Measurements from ENCODE around the gene ADGRD2.

The ADGRD2 gene

DNA sequence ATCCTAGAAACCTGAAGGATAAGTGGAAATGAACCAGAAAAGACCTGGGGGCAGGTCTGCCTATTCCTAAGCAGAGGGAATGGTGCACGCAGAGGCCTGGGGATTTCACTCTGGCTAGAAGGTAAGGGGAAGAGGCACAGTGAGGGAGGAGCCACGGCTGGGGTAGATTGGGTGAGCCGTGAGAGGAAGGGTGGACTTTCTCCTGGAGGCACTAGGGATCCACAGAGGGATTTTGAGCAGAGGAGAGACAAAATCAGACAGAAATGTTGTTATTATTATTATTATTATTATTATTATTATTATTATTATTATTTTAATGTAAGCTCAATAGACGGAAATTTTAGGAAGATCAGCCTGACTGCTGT is 3.0 kb upstream of the ADGRD2 start:
- Mint-ChIP-seq H3K36me3 (ENCODE audit: low read depth) (no peaks in the 10 kb centered on the region), H3K9me3 (no peaks in the 10 kb centered on the region), H3K4me3 (no peak overlapping the region), H3K27ac (no peak overlapping the region), H3K27me3 (peaks cover 34% of the 10 kb centered on the region), H3K4me1 (no peaks in the 10 kb centered on the region)
- DNase-seq (no peak), ATAC-seq (no peak)

GRCh38 chr9:124448019-124448418 is 2.2 kb upstream of the ADGRD2 start:
- Mint-ChIP-seq H3K27ac (no peak overlapping the region), H3K4me1 (no peaks in the 10 kb centered on the region), H3K36me3 (ENCODE audit: low read depth) (no peaks in the 10 kb centered on the region), H3K9me3 (no peaks in the 10 kb centered on the region), H3K27me3 (peaks cover 36% of the 10 kb centered on the region), H3K4me3 (no peak overlapping the region)
- no peak for ATAC-seq
- no peak for DNase-seq

DNA sequence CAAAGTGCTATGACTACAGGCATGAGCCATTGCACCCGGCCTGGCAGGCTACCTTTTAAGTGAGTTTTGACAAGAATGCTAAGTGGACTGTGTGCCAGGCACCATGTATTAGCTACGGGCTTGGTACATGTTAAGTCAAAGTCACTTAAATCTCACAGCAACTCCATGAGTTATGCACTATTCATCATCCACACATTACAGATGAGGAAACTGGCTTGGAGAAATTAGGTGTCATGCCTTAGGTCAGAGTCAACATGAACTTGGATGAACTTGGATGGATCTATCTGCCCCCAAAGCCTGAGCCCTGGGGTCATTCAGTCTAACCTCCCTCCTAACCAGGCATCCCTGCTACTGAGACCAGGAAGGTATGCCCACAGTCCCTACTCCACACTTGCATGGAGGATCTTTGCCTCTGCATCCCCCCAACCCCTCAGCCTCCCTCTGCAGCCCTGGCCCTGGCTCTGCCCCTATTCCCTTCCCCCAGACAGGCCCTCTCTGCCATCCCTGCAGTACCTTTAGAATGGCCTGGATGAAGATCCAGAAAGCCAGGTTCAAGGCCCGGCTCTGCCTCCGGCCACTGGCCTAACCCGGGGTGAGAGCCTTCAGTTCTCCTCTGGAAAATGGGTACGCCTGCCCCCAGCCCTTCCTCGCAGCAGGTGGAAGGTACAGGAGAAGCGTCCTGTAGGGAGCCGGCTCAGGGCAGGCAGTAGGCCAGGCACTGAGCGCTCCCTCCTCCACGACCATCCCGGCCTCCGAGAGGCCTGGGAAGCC is 685 bp upstream of the ADGRD2 start:
- no peak overlapping the region for H3K4me3 Mint-ChIP-seq
- no peak overlapping the region for H3K27ac Mint-ChIP-seq
- no peaks in the 10 kb centered on the region for H3K36me3 Mint-ChIP-seq (ENCODE audit: low read depth)
- peaks cover 32% of the 10 kb centered on the region for H3K27me3 Mint-ChIP-seq
- no peaks in the 10 kb centered on the region for H3K4me1 Mint-ChIP-seq
- no peak for DNase-seq
- H3K9me3 Mint-ChIP-seq = no peaks in the 10 kb centered on the region
- ATAC-seq = no peak

DNA sequence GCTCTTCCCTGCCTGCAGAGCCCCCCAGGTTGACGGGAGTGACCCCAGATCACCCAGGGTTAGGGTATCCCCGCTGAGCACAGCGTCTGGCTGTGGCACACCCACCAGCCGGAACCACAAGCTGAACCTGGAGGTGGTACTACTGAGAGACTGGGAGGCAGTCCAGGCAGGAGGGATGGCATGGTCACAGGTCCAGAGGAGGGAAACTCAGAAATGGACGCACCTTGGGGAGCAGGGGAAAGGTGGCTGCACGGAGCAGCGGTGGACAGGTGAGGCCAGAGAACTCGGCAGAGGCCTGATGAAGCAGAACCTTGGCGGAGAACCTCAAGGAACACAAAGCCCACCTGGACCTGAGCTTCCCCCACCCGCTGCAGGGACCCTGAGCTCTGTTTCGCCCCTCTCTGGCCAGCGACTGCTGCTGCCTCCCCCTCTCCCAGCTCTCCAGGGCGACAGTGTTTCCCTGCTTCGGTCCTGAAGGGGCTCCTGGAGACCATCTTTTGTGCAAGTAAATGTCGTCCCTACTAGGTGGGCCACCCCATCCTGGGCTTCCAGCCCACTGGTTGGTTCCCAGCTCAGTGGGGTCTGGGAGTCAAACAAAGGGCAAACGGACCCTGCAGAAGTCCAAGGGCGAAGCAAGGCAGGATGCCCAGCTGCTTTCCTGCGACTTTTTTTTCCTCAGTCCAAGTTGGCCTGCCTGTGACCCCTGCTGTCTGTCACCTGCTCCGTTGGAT is 845 bp downstream of the ADGRD2 start:
- no peak overlapping the region for H3K27ac Mint-ChIP-seq
- no peak for ATAC-seq
- DNase-seq = no peak
- no peaks in the 10 kb centered on the region for H3K9me3 Mint-ChIP-seq
- no peaks in the 10 kb centered on the region for H3K36me3 Mint-ChIP-seq (ENCODE audit: low read depth)
- H3K4me3 Mint-ChIP-seq = no peak overlapping the region
- peaks cover 34% of the 10 kb centered on the region for H3K27me3 Mint-ChIP-seq
- no peaks in the 10 kb centered on the region for H3K4me1 Mint-ChIP-seq

- H3K36me3 Mint-ChIP-seq (ENCODE audit: low read depth) = no peaks in the 10 kb centered on the region
- no peak overlapping the region for H3K4me3 Mint-ChIP-seq
- no peaks in the 10 kb centered on the region for H3K4me1 Mint-ChIP-seq
- ATAC-seq (no peak), DNase-seq (no peak)
- no peaks in the 10 kb centered on the region for H3K9me3 Mint-ChIP-seq
- peaks cover 34% of the 10 kb centered on the region for H3K27me3 Mint-ChIP-seq
- H3K27ac Mint-ChIP-seq = no peak overlapping the region
These were observed 2.1 kb downstream of the ADGRD2 start for GRCh38 chr9:124452326-124452725.

DNA sequence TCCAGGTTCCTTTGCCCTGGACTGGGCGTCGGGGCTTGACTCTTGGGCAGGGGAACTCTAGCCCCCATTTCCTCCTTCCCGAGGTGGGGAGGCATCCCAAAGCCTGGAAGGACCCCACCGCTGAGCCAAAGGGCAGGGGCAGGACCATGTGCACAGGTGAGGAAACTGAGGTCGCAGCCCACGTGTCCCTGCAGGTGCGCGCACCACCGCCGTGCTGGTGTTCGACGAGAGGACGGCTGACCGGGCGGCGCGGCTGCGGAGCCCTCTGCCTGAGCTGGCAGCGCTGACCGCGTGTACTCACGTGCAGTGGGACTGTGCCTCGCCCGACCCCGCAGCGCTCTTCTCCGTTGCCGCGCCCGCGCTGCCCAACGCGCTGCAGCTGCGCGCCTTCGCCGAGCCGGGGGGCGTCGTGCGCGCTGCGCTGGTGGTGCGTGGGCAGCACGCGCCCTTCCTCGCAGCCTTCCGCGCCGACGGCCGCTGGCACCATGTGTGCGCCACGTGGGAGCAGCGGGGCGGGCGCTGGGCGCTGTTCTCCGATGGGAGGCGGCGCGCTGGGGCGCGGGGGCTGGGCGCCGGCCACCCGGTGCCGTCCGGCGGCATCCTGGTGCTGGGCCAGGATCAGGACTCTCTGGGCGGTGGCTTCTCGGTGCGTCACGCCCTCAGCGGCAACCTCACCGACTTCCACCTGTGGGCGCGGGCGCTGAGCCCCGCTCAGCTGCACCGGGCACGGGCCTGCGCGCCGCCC is 2.8 kb downstream of the ADGRD2 start:
- no peak for ATAC-seq

GRCh38 chr9:124453586-124454191 is 3.4 kb downstream of the ADGRD2 start:
- DNase-seq = no peak
- no peak for ATAC-seq
- no peak overlapping the region for H3K27ac Mint-ChIP-seq
- H3K36me3 Mint-ChIP-seq (ENCODE audit: low read depth) = no peaks in the 10 kb centered on the region
- H3K4me1 Mint-ChIP-seq = no peaks in the 10 kb centered on the region
- no peaks in the 10 kb centered on the region for H3K9me3 Mint-ChIP-seq
- peaks cover 34% of the 10 kb centered on the region for H3K27me3 Mint-ChIP-seq
- H3K4me3 Mint-ChIP-seq = no peak overlapping the region

More for the DNA sequence above, 2.8 kb downstream of the ADGRD2 start:
- Mint-ChIP-seq H3K27ac (no peak overlapping the region), H3K27me3 (peaks cover 34% of the 10 kb centered on the region), H3K4me3 (no peak overlapping the region), H3K9me3 (no peaks in the 10 kb centered on the region), H3K36me3 (ENCODE audit: low read depth) (no peaks in the 10 kb centered on the region), H3K4me1 (no peaks in the 10 kb centered on the region)
- no peak for DNase-seq

DNA sequence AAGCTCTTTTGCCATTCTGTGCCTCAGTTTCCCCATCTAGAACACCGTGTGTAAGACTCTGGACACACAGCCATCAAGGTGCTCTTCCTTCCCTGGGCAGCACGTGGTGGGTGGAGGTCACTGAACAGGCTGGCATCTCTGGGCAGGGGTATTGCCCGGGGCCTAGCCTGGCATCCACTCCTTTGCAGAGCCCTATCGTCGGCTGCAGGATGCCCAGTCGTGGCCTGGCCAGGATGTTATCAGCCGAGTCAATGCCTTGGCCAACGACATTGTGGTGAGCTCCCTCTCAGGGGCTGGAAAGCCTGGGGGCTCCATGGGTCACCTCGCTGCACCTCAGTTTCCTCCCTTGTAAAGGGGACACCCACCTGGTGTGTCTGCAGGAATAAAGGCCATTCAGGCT is 4.0 kb downstream of the ADGRD2 start:
- no peaks in the 10 kb centered on the region for H3K36me3 Mint-ChIP-seq (ENCODE audit: low read depth)
- H3K9me3 Mint-ChIP-seq = no peaks in the 10 kb centered on the region
- H3K4me3 Mint-ChIP-seq = no peak overlapping the region
- H3K27ac Mint-ChIP-seq = no peak overlapping the region
- ATAC-seq (no peak), DNase-seq (no peak)
- H3K4me1 Mint-ChIP-seq = no peaks in the 10 kb centered on the region
- H3K27me3 Mint-ChIP-seq = peaks cover 34% of the 10 kb centered on the region

DNA sequence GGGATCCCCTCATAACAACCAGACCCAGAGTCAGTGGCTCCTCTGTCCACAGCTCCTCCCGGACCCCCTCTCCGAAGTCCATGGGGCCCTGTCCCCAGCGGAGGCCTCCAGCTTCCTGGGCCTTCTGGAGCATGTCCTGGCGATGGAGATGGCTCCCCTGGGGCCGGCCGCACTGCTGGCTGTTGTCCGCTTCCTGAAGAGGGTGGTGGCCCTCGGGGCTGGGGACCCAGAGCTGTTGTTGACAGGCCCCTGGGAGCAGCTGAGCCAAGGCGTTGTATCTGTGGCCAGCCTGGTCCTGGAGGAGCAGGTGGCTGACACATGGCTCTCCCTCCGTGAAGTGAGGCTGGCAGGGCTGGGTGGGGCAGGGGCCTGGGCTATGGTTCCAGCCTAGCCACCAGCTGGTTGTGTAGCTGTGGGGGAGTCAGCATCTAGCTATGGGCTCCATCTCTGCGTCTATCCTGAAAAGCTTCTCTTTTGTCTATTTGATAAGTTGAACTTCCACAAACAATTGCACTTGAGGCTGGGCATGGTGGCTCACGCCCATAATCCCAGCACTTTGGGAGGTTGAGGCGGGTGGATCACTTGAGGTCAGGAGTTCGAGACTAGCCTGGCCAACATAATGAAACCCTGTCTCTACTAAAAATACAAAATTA is 4.7 kb downstream of the ADGRD2 start:
- Mint-ChIP-seq H3K4me1 (no peaks in the 10 kb centered on the region), H3K27ac (no peak overlapping the region), H3K4me3 (no peak overlapping the region), H3K36me3 (ENCODE audit: low read depth) (no peaks in the 10 kb centered on the region), H3K27me3 (peaks cover 29% of the 10 kb centered on the region), H3K9me3 (no peaks in the 10 kb centered on the region)
- ATAC-seq (no peak), DNase-seq (no peak)

DNA sequence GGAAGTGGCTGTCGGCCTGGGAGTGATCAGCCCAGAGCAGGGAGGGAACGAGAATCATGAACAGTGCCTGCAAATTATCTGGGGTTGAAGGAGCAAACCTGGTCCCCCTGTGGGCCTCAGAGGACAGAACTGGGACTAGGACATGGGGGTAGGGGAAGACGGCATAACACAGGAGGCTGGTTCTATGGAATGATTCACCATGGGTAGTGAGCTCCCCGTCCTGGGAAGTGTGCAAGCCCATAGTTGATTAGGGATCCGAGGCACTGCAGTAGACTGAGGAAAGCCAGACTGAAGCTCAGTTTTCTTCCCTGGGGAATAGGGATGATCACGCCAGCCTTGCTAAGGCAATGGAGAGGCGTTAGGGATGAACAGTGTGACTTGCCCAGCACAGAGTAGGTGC is 5.6 kb downstream of the ADGRD2 start:
- no peaks in the 10 kb centered on the region for H3K4me1 Mint-ChIP-seq
- peaks cover 22% of the 10 kb centered on the region for H3K27me3 Mint-ChIP-seq
- no peaks in the 10 kb centered on the region for H3K36me3 Mint-ChIP-seq (ENCODE audit: low read depth)
- ATAC-seq (no peak), DNase-seq (no peak)
- H3K4me3 Mint-ChIP-seq = no peak overlapping the region
- no peaks in the 10 kb centered on the region for H3K9me3 Mint-ChIP-seq
- H3K27ac Mint-ChIP-seq = no peak overlapping the region

DNA sequence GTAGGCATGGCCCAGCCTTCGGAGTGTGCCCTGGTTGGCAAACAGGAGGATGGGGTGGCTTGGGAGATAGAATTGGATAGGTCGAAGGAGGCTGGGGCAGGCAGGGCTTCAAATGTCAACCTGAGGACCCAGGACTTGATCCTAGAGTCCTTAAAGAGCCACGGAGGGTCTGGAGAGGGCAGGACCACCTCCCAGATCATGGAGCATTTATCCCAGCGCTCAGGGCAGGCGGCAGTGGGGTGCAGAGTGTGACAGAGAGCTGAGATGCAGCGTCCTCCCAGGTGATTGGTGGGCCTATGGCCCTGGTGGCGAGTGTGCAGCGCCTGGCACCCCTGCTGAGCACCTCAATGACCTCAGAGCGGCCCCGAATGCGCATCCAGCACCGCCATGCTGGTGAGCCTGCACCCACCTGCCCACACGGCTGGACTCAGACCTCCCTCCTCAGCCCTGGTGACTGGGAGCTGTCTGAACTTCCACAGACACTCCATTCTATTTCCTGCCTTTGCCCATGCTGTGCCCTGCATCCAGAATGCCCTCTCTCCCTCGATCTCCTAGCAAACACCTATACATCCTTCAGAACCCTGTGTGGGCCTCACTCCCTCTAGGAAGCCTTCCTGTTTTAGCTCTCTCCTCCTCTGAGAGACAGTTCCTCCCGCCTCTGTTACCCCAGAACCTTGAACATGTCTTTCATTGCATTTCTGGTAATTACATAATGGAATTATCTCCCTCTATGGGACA is 6.3 kb downstream of the ADGRD2 start:
- Mint-ChIP-seq H3K27me3 (peaks cover 15% of the 10 kb centered on the region), H3K36me3 (ENCODE audit: low read depth) (no peaks in the 10 kb centered on the region), H3K9me3 (no peaks in the 10 kb centered on the region), H3K4me1 (no peaks in the 10 kb centered on the region), H3K27ac (no peak overlapping the region), H3K4me3 (no peak overlapping the region)
- ATAC-seq (no peak), DNase-seq (no peak)

DNA sequence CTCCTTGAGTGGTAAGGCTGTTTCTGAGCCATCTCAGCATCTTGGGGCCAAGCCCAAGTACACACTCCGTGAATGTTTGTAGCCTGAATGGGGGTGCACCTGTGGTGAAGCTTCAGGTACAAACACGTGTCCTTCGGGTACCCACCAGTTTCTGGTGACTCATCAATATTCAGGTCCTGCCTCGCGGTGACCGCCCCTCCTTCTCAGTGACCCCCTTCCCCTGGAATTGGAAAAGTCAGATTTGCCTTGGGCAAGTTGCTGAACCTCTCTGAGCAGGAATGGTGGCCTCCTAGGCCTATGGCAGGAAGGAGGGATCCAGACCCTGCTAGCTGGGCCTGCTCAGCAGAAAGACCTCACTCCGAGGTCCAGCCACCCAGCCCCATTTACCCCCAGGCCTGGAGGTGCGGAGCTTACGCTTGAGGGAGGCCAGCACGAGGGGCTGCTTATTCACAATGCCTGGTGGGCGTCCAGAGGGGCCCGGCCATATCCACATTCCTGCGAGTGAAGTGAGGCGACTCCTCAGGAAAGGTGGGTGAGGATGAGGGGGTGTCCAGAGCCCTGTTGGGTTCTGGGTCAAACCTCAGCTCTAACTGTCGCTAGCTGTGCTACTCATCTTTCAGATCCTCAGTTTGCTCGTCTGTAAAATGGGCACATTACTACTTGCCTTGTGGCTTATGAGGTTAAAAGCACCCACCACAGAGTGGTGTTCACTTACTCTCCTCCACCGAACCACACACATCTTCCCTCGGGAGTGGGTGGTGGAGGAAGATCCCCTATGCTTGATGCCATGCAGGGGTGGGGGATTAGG is 7.0 kb downstream of the ADGRD2 start:
- no peaks in the 10 kb centered on the region for H3K9me3 Mint-ChIP-seq
- H3K36me3 Mint-ChIP-seq (ENCODE audit: low read depth) = no peaks in the 10 kb centered on the region
- peaks cover 10% of the 10 kb centered on the region for H3K27me3 Mint-ChIP-seq
- no peak overlapping the region for H3K4me3 Mint-ChIP-seq
- H3K4me1 Mint-ChIP-seq = no peaks in the 10 kb centered on the region
- no peak overlapping the region for H3K27ac Mint-ChIP-seq
- no peak for DNase-seq
- ATAC-seq = no peak

GRCh38 chr9:124457887-124458431 is 7.7 kb downstream of the ADGRD2 start:
- peaks cover 4% of the 10 kb centered on the region for H3K27me3 Mint-ChIP-seq
- ATAC-seq (no peak), DNase-seq (no peak)
- H3K4me3 Mint-ChIP-seq = no peak overlapping the region
- H3K27ac Mint-ChIP-seq = no peak overlapping the region
- no peaks in the 10 kb centered on the region for H3K4me1 Mint-ChIP-seq
- H3K9me3 Mint-ChIP-seq = no peaks in the 10 kb centered on the region
- H3K36me3 Mint-ChIP-seq (ENCODE audit: low read depth) = no peaks in the 10 kb centered on the region
